Colonic mucosa (tissue), 4 donors: ENCODE data around the gene APAF1. TPM values are rescaled to one million over a fixed set of nuclear protein-coding genes. Genes with fewer than 3 reads are reported as not detected.

Experiments
- DNase-seq: peaks from one replicate; pipeline ENCODE4 v3.0.0-alpha.2; 2020
- H3K27ac ChIP-seq: fragments of 200-600 bp; one replicate; pipeline ENCODE4 v1.8.0; 2021
- H3K27me3 ChIP-seq: fragments of 200-600 bp; one replicate; pipeline ENCODE4 v1.8.0; 2021
- H3K36me3 ChIP-seq: fragments of 200-600 bp; one replicate; pipeline ENCODE4 v1.8.0; 2021
- H3K4me1 ChIP-seq: fragments of 200-600 bp; one replicate; pipeline ENCODE4 v1.8.0; 2021; ENCODE audit warnings: mild to moderate bottlenecking
- H3K4me3 ChIP-seq: fragments of 200-600 bp; one replicate; pipeline ENCODE4 v1.8.0; 2021
- H3K9ac ChIP-seq, 2 donors: one replicate each; pipeline ENCODE4 v1.7.0; 2013; ENCODE audit warnings: control low read depth in 2 of 2, low read depth in 2 of 2, low read length in 2 of 2
- H3K9me3 ChIP-seq: fragments of 200-600 bp; one replicate; pipeline ENCODE4 v1.8.0; 2021
- CTCF ChIP-seq: fragments of 200-600 bp; IDR thresholded peaks from one replicate; pipeline ENCODE4 v1.8.0; 2022; ENCODE audit warnings: antibody characterized with exemption, mild to moderate bottlenecking
- intact Hi-C: fragments of 100-400 bp; cut with DNase I; formaldehyde crosslinking; loops from one replicate; pipeline ENCODE4 v1.14.1; 2022
- total RNA-seq, 2 donors: library from RNA; stranded (reverse); fragmentation: NEBNext Ultra II Directional in 1 of 2; extraction: Animal tissue kit (Norgen Biotek cat#: 25700) in 1 of 2; gene quantifications; one replicate each; pipeline ENCODE4 v1.2.1, GENCODE V29; 2021
- donor health status: healthy.
- donor health status: DM: no; HTN: no; CAD: no.
- donor health status: DM: no; HTN: no; CAD: no.

The APAF1 gene
- total RNA-seq, 2 donors from 2014 or later = 36.8 to 52.6 TPM

GRCh38 chr12:98733667-98734350 is 88.7 kb downstream of the APAF1 start:
- H3K4me1 ChIP-seq = no peaks in the 10 kb centered on the region
- no peak overlapping the region for H3K4me3 ChIP-seq
- no peaks in the 10 kb centered on the region for H3K9me3 ChIP-seq
- no peak for TF ChIP-seq CTCF
- H3K27ac ChIP-seq = no peak overlapping the region
- intact Hi-C loops = no loop called here
- H3K9ac ChIP-seq = no peak overlapping the region
- DNase-seq = no peak
- no peaks in the 10 kb centered on the region for H3K27me3 ChIP-seq
- H3K36me3 ChIP-seq = no peaks in the 10 kb centered on the region

GRCh38 chr12:98735821-98736220 is 90.7 kb downstream of the APAF1 start:
- Histone ChIP-seq H3K4me1 (no peaks in the 10 kb centered on the region), H3K9ac (no peak overlapping the region), H3K4me3 (no peak overlapping the region), H3K36me3 (no peaks in the 10 kb centered on the region), H3K27me3 (no peaks in the 10 kb centered on the region), H3K9me3 (no peaks in the 10 kb centered on the region), H3K27ac (no peak overlapping the region)
- intact Hi-C loops = no loop called here
- no peak for DNase-seq
- no peak for TF ChIP-seq CTCF

- Histone ChIP-seq H3K27me3 (no peaks in the 10 kb centered on the region), H3K36me3 (no peaks in the 10 kb centered on the region), H3K9ac (no peak overlapping the region), H3K4me3 (no peak overlapping the region), H3K9me3 (no peaks in the 10 kb centered on the region), H3K27ac (no peak overlapping the region), H3K4me1 (no peaks in the 10 kb centered on the region)
- no peak for TF ChIP-seq CTCF
- intact Hi-C loops = no loop called here
- DNase-seq = no peak
Observed at GRCh38 chr12:98736352-98737321, 91.5 kb downstream of the APAF1 start.

GRCh38 chr12:98737322-98737712 is 92.2 kb downstream of the APAF1 start:
- intact Hi-C loops = no loop called here
- no peak for TF ChIP-seq CTCF
- no peak for DNase-seq

GRCh38 chr12:98738002-98738401 is 92.9 kb downstream of the APAF1 start:
- H3K9ac ChIP-seq = no peak overlapping the region
- H3K4me3 ChIP-seq = no peak overlapping the region
- intact Hi-C loops = no loop called here
- no peak overlapping the region for H3K27ac ChIP-seq
- H3K27me3 ChIP-seq = no peaks in the 10 kb centered on the region
- no peak for TF ChIP-seq CTCF
- H3K4me1 ChIP-seq = no peaks in the 10 kb centered on the region
- no peak for DNase-seq
- H3K36me3 ChIP-seq = no peaks in the 10 kb centered on the region
- no peaks in the 10 kb centered on the region for H3K9me3 ChIP-seq

More at GRCh38 chr12:98737322-98737712, 92.2 kb downstream of the APAF1 start:
- Histone ChIP-seq H3K9me3 (no peaks in the 10 kb centered on the region), H3K36me3 (no peaks in the 10 kb centered on the region), H3K4me3 (no peak overlapping the region), H3K9ac (no peak overlapping the region), H3K27me3 (no peaks in the 10 kb centered on the region), H3K4me1 (no peaks in the 10 kb centered on the region), H3K27ac (no peak overlapping the region)
